HEK293 (cell line): ENCODE data around the gene SLC25A11.

Experiments used
- ZFP37 ChIP-seq: fragments of 450-650 bp; formaldehyde crosslinking; IDR thresholded peaks from 2 replicates; pipeline ENCODE4 v1.5.1; 2016; ENCODE audit warnings: missing biosample characterization, missing genetic modification characterization
- ZNF140 ChIP-seq: fragments of 450-650 bp; formaldehyde crosslinking; IDR thresholded peaks from 2 replicates; pipeline ENCODE4 v1.5.1; 2016; ENCODE audit warnings: missing biosample characterization, missing genetic modification characterization
- ZNF146 ChIP-seq: fragments of 450-650 bp; formaldehyde crosslinking; IDR thresholded peaks from 2 replicates; pipeline ENCODE4 v1.5.1; 2016; ENCODE audit warnings: missing biosample characterization, missing genetic modification characterization
- ZNF223 ChIP-seq: fragments of 450-650 bp; formaldehyde crosslinking; IDR thresholded peaks from 2 replicates; pipeline ENCODE4 v1.5.1; 2016; ENCODE audit warnings: missing biosample characterization, missing genetic modification characterization
- ZNF239 ChIP-seq: fragments of 450-650 bp; formaldehyde crosslinking; IDR thresholded peaks from 2 replicates; pipeline ENCODE4 v1.5.1; 2016; ENCODE audit warnings: missing biosample characterization, missing genetic modification characterization
- ZNF596 ChIP-seq: fragments of 450-650 bp; IDR thresholded peaks from 2 replicates; pipeline ENCODE4 v1.5.0; 2018; ENCODE audit warnings: missing biosample characterization, mild to moderate bottlenecking, missing genetic modification characterization, moderate library complexity
- ZNF792 ChIP-seq: fragments of 450-650 bp; formaldehyde crosslinking; IDR thresholded peaks from 2 replicates; pipeline ENCODE4 v1.5.1; 2016; ENCODE audit warnings: missing biosample characterization, missing genetic modification characterization
- TF ChIP-seq, protein P1 (sequence below): fragments of 450-650 bp; formaldehyde crosslinking; IDR thresholded peaks from 2 replicates; pipeline ENCODE4 v1.5.1; 2016; ENCODE audit warnings: missing biosample characterization, missing genetic modification characterization
- TF ChIP-seq, protein P2 (sequence below): fragments of 450-650 bp; formaldehyde crosslinking; IDR thresholded peaks from 2 replicates; pipeline ENCODE4 v1.5.1; 2016; ENCODE audit warnings: missing biosample characterization, missing genetic modification characterization, borderline replicate concordance

- TF ChIP-seq, protein P1, sequence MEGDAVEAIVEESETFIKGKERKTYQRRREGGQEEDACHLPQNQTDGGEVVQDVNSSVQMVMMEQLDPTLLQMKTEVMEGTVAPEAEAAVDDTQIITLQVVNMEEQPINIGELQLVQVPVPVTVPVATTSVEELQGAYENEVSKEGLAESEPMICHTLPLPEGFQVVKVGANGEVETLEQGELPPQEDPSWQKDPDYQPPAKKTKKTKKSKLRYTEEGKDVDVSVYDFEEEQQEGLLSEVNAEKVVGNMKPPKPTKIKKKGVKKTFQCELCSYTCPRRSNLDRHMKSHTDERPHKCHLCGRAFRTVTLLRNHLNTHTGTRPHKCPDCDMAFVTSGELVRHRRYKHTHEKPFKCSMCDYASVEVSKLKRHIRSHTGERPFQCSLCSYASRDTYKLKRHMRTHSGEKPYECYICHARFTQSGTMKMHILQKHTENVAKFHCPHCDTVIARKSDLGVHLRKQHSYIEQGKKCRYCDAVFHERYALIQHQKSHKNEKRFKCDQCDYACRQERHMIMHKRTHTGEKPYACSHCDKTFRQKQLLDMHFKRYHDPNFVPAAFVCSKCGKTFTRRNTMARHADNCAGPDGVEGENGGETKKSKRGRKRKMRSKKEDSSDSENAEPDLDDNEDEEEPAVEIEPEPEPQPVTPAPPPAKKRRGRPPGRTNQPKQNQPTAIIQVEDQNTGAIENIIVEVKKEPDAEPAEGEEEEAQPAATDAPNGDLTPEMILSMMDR (tag by site-specific recombination), result no peak
- TF ChIP-seq ZNF792 (no peak), ZNF140 (tag by site-specific recombination) (no peak), ZNF223 (tag by site-specific recombination) (no peak), ZNF146 (tag by site-specific recombination) (no peak), ZFP37 (no peak), ZNF239 (no peak), ZNF596 (no peak)
- TF ChIP-seq, protein P2, sequence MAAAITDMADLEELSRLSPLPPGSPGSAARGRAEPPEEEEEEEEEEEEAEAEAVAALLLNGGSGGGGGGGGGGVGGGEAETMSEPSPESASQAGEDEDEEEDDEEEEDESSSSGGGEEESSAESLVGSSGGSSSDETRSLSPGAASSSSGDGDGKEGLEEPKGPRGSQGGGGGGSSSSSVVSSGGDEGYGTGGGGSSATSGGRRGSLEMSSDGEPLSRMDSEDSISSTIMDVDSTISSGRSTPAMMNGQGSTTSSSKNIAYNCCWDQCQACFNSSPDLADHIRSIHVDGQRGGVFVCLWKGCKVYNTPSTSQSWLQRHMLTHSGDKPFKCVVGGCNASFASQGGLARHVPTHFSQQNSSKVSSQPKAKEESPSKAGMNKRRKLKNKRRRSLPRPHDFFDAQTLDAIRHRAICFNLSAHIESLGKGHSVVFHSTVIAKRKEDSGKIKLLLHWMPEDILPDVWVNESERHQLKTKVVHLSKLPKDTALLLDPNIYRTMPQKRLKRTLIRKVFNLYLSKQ (tag by site-specific recombination), result no peak
Observed at GRCh38 chr17:4956493-4957061, 16.7 kb upstream of the SLC25A11 start.
